Stimulated activated CD4-positive, alpha-beta T cell treated with anti-CD3 and anti-CD28 coated beads, Interleukin-2, amount 100 ng/mL, for 48 hours (primary cell): ENCODE data around the gene SELENOO.

Experiments
- DNase-seq, 2 donors: peaks; one replicate each; pipeline ENCODE4 v3.0.0-alpha.2; 2020

SELENOO gene

DNA sequence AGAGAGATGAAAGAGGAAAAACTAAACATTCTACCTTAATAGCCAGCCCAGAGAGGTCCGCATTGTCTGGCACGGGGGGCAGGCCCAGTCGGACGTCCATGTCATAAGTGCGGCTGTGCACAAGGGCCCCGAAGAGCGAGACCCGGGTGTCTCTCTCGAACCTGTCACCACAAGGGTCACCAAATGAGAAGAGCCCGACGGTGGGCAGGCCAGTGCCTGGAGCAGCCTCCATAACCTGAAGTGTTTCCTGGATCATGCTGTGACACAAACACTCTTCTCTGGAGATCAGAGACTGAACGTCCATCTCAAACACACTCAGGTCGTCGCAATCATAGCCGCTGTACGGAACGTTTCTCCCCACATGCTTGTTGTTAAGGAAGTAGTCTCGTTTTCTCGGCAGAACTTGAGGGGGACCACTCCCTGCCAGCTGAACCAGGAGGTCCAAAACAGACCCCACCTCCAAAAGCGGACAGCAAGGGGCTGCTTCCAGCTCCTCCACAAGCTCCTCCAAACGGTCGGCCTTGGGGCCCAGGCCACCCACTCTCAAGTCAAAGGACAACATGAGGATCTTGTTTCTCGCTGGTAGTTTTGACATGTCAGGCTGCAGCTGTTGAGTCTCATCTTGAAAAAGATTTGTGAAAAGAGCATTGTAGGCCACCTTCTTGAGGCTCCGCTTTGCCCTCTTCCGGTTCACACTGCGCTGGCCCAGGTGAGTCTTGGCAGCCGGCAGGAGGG, 43.0 kb downstream of the SELENOO start:
- no peak for DNase-seq

DNA sequence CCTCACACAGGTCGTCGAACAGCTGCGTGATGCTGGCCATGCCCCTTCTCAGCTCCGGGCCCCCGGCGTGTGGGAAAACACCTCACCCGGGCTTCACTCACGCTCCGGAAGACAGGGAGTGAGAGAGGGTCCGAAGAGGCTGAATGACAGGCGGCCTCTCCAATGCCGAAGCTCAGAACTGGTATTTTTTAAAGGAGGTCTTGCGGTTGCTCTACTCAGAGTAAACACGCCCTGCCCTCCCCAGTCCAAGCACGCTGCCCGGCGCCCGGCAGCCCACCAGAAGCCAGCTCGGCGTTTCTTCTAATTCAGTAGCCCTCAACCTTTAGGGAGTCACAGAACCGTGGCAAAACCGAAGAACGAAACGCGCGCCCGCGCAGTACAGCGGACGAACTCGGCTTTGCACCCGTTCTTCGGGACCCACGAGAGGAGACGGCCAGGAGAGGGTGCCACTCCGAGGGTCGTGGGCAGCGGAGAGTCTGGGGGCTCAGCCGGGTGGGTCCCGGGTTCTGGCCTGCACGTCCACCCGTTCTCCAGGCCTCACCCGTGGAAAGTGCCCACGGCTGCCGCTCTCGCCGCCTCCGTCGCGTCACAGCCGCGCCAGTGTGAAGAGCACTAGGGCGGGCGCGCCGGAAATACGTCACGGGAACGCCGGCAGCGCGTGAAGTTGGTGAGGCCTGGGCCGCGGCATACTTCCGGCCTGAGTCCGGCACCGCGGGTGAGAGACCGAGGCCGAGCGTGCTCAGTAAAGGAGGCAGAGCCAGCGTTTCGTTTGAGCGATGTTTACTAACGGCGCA, 43.8 kb downstream of the SELENOO start, which contains the start of gene TUBGCP6:
Gene TUBGCP6 (minus strand): TSS at position 604 of the 794 bp plus-strand sequence. CDS start 564 bp downstream, at position 40.
- DNase-seq: peak; percentile 90 to 91

GRCh38 chr22:50245214-50246072, 44.6 kb downstream of the SELENOO start:
- DNase-seq: no peak

DNA sequence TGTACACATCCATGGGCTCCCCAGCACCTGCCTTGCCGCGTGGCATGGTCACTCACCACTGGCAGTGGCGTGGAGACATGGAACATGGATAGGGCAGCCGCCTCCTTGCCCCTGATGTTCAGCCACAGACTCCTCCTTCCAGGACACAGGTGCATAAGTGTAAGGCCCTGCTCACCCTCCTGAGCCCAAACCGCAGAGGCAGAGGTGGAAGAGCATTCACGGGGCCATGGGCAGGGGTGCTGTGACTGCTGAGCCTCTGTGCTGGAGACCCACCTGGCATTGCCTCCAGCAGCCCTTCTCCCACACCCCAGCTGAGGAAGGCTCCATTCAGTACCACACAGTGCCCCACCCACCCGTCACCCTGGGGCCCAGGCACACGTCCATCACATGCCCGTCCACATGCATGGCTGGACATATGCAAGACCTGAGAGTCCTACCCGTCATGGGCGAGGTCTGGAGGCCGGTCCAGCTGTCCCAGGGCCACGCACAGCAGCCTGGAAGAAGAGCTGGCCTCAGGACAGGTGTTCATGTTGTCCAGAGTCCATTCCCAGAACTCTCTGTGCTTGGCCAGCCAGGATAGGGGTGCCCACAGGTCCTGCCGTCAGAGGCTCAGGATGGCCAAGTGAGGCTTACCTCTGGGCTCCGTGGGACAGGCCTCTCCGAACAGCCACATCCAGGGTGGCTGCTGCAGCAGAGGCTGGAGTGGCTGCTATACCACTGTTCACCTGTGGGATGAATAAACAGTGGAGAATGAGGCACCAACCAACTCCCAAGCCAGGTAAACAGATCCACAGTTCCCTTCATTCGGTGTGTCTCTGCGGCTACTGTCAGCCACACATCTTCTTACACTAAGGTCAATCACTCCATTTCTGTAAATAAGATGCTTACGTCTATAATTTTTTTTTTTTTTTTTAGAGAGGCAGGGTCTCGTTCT, 45.7 kb downstream of the SELENOO start:
- no peak for DNase-seq

DNA sequence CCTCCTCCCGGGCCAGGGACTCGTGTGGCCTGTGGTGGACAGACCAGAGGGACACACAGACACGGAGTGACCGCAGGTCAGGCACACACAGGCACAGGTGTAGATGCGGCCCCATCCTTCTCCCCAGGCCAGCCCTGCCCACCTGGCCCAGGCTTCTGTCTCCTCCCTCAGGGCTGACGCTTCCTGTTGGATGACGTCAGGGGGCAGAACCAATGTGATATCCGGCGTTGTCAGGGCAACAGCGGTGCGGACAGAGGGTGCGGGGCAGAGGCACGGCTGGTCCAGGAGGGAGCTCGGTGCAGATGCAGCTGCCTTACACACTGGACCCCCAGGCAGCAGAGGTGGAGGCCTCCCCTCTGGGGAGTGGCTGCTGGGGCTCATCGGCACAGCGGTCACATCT, 46.9 kb downstream of the SELENOO start:
- no peak for DNase-seq

DNA sequence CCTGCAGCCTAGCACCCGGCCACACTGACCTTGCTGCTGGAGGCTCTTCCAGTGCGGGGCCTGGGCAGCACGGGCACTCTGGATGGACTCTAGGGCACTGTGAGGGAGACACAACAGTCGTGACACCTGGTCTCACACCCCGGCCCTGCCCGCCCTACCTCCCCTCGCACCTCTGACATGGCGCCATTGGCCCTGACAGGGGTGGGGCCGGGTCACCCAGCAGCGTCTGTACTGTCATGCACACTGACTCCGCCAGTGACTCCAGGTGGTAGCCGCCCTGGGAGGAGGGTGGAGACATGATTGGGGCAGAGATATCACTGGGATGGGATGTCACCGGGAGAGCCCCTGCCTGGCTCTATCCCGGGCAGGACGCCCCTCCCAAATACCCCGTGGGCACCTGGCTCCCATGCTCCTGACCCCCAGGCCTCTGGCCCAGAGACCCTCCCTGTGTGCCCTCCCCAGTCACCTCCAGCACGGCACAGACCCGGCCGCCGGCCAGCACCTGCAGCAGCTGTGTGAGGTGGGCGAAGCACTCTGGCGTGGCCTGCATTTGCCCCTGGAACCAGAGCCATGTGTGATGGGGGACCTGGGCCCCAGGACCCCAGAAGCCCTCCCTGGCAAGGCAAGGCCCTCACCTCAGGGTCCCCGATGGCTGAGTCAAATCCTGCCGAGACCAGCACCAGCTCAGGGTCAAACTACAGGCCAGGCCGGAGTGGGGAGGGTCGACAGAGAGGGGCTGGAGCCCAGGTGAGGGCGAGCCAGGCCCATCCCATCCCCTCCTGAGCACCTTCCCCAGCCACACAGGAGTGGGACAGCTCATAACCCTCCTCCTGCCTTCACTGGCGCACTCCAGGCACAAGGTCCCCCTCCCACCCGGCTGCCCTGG, 47.6 kb downstream of the SELENOO start:
- DNase-seq: no peak

- DNase-seq: no peak
These were observed 48.8 kb downstream of the SELENOO start for GRCh38 chr22:50249341-50250248.

DNA sequence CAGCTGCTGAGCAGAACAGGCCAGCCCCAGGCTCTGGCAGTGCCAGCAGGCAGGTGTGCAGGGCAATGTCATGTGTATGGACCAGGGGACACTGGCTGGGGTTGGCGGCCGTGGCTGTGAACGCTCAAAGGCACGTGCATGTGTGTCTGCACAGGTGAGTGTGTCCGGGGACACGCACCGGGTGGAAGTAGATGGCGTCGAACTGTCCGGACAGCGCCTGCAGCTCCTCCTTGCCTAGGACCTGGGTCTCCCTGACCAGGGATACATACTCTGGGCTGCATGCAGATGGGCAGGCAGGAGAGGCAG, 49.4 kb downstream of the SELENOO start:
- DNase-seq: no peak

GRCh38 chr22:50250555-50251476, 50.0 kb downstream of the SELENOO start, which contains the start of gene HDAC10:
HDAC10 (minus strand) TSS chr22:50251265; CDS start chr22:50251032, 233 bp downstream.
- peak; percentile 79 to 85 for DNase-seq

DNA sequence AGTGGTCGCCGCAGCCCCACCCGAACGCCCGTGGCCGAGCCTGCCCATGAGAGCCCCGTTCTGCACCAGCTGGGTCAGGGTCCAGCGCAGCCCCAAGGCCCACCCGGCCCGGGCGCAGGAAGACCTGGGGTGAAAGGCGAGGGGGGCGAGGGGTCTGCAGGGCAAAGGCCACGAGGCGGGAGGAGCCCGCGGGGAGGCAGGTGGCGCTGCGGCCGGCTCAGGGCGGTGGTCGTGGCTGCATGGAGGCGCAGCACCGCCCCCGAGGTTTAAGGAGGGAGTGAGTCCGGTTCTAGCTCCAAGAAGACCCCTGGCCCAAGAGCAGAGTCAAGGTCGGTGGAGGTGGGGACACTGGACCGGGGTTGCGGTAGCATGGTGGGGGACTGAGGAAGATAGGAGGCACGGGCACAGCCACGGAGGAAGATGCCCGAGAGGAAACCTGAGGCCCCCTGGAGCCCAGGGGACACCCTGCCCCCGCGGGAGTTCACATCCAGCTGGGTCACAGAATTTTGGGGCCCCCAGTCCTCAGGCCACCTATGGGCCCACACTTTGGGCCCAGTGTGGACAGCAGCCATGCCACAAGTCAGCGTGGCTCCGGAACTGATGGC, 50.8 kb downstream of the SELENOO start:
- DNase-seq: no peak

GRCh38 chr22:50252082-50253045, 51.6 kb downstream of the SELENOO start:
- peak; percentile 54 to 57 for DNase-seq

DNA sequence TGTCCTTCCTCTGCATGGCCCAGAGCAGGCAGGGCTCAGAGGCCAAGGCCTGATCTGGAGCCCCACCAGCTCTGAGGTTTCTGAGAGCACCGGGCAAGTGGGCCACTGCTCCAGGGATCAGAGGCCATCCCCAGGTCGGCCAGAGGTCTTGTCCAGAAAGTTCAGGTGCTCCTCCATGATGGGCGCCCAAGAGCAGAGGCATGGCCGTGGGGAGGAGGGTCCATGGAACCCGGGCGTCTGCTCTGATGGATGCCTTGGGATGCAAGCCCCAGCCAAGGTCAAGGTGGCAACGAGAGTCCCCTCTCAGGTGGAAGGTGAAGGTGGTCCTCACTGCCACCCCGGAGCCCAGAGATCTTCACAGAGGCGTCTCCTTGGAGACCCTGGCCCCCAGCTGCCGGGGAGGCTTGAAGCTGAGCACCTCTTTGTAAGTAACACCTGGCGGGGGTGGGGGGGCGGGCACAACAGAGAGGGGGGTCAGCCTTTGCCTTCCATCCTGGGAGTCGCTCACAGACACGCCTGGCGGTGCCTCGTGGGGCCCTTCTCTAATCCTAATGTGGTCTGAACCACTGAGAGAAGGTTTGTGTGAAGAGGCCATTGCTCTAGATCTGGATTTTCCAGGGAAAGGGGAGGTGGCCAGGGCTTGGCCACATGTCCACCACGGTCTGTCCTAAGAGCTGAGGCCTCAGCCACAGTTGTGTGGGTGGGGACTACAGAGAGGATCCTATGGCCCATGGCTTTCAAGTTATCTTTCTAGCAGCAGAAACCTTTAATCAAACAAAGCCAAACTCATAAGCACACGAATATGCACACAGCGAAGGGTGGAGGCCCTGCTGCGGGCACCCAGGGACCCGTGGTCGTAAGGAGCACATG, 52.5 kb downstream of the SELENOO start:
- no peak for DNase-seq

GRCh38 chr22:50253941-50254340, 53.1 kb downstream of the SELENOO start:
- no peak for DNase-seq

DNA sequence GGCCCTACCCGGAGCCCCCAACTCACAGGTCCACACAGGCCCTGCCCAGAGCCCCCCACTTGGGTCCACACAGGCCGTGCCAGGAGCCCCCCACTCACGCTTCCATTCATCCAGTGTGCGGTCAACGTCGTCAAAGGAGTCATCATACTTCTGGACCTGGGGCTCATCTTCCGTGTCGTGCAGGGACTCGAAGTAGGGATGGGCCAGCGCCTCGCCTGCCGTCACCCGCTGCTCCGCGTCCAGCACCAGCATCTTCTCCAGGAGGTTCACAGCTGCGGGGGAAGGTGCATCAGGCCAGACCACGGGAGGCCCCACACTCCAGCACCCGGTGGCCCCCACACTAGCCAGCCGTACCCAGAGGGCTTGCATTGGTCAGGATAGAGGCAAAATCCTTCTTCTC, 54.3 kb downstream of the SELENOO start:
- no peak for DNase-seq

DNA sequence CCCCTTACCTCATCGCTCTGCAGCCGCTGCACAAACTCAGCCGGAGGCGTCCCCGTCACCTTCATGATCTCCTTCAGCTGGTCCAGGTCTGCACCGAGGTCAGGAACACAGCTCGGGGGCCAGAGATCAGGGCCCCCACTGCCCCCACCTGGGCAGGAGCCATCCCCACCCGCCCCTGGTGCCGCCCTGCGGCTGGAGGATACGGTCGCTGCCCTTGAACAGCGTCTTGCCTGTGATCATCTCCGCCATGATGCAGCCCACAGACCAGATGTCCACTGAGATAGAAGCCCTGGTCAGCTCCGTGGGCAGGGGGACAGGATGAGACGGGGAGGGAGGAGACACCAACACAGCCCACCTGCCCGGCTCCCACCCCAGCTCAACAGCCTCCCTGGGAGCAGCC, 54.8 kb downstream of the SELENOO start:
- DNase-seq: no peak

- DNase-seq: no peak
These were observed 55.5 kb downstream of the SELENOO start for GRCh38 chr22:50256258-50256862.
